Sigmoid colon (tissue), 7 donors: ENCODE measurements around the gene TPX2. TPM values are rescaled to one million over a fixed set of nuclear protein-coding genes. Genes with fewer than 3 reads are reported as not detected.
A peak's percentile ranks its signal among the peaks of the same experiment; 100 is the strongest.

Experiments used
- DNase-seq: peaks from one replicate; pipeline ENCODE4 v3.0.0-alpha.2; 2019
- H3K27ac ChIP-seq, 4 donors: fragments of 200-600 bp; sonication (generic); one replicate each; pipeline ENCODE4 v1.5.1; 2016 to 2019; ENCODE audit warnings: mild to moderate bottlenecking in 1 of 4
- H3K27me3 ChIP-seq, 3 donors: fragments of 200-600 bp; sonication (generic); one replicate each; pipeline ENCODE4 v1.5.1; 2019; ENCODE audit warnings: mild to moderate bottlenecking in 1 of 3
- H3K36me3 ChIP-seq, 4 donors: fragments of 200-600 bp; sonication (generic); one replicate each; pipeline ENCODE4 v1.5.1; 2016 to 2019
- H3K4me1 ChIP-seq, 4 donors: fragments of 200-600 bp; sonication (generic); one replicate each; pipeline ENCODE4 v1.5.1; 2017 to 2019
- H3K4me3 ChIP-seq, 4 donors: fragments of 200-600 bp; sonication (generic); one replicate each; pipeline ENCODE4 v1.5.1; 2017 to 2019; ENCODE audit warnings: mild to moderate bottlenecking in 2 of 4, moderate library complexity in 1 of 4
- H3K9me3 ChIP-seq, 4 donors: fragments of 200-600 bp in 3 of 4; sonication (generic) in 3 of 4; one replicate each; pipeline versions ENCODE4 v1.5.1 to v1.6.1; 2013 to 2019
- CTCF ChIP-seq, 4 experiments: fragments of 450-650 bp in 3 of 4; fragments of 200-600 bp in 1 of 4; IDR thresholded peaks; one replicate each; pipeline ENCODE4 v1.5.1; 2016 to 2019; ENCODE audit warnings: antibody characterized with exemption in 4 of 4, mild to moderate bottlenecking in 3 of 4, moderate library complexity in 2 of 4
- EP300 ChIP-seq, 4 donors: sonication (generic); formaldehyde crosslinking; IDR thresholded peaks; one replicate each; pipeline ENCODE4 v1.6.1; 2017; ENCODE audit warnings: antibody characterized with exemption in 4 of 4
- POLR2A ChIP-seq, 2 donors: fragments of 450-650 bp; IDR thresholded peaks; one replicate each; pipeline ENCODE4 v1.6.1; 2016; ENCODE audit warnings: antibody characterized with exemption in 2 of 2, mild to moderate bottlenecking in 2 of 2, moderate library complexity in 2 of 2
- POLR2AphosphoS5 ChIP-seq, 4 donors: sonication (generic); formaldehyde crosslinking; IDR thresholded peaks; one replicate each; pipeline ENCODE4 v1.6.1; 2017; ENCODE audit warnings: antibody characterized with exemption in 4 of 4
- WGBS, 2 donors: extraction: QIAGEN DNeasy Blood & Tissue Kit; methylation state at CpG; one replicate each; pipeline ENCODE4 v1.1.7; 2013; 5-methylcytosine and 5-hydroxymethylcytosine counted together
- intact Hi-C: fragments of 100-400 bp; cut with DNase I; formaldehyde crosslinking; loops from one replicate; pipeline ENCODE4 v1.15.1; 2023
- polyA plus RNA-seq, 3 donors: library from polyadenylated mRNA; stranded (reverse); fragments of 200-250 nt; gene quantifications; one replicate each; pipeline ENCODE4 v1.2.3, GENCODE V29; 2013
- total RNA-seq, 4 donors: library from RNA; depleted of rRNA; stranded (reverse); fragments of >200 nt; gene quantifications; one replicate each; pipeline ENCODE4 v1.1.0, GENCODE V29; 2016
- donor health status: healthy with polysubstance abuse.
- donor health status: Bipolar disorder and iron deficiency.
- donor health status: healthy.

Gene TPX2
- total and polyA plus RNA-seq, 7 donors = 0.36 to 24.0 (median 2.4) TPM; not detected in 2

GRCh38 chr20:31844737-31845299 lies 105.7 kb downstream of the TPX2 start:
- peak overlapping the region in 1 of 4 donors; percentile 14 for H3K4me3 ChIP-seq
- peak overlapping the region in 2 of 4 donors; percentile 3 to 46 for H3K27ac ChIP-seq
- TF ChIP-seq POLR2A (IDR thresholded peaks at IDR 0.05) (no peak), POLR2AphosphoS5 (IDR thresholded peaks at IDR 0.05) (no peak), CTCF (IDR thresholded peaks at IDR 0.05) (no peak), EP300 (IDR thresholded peaks at IDR 0.05) (no peak)
- no peaks in the 10 kb centered on the region for H3K4me1 ChIP-seq
- DNase-seq = no peak
- whole genome bisulfite sequencing, 2 donors = 90 to 91% methylated on average over 28 of the region's 28 CpGs
- H3K36me3 ChIP-seq = no peaks in the 10 kb centered on the region
- intact Hi-C loops = no loop called here
- H3K27me3 ChIP-seq = peaks cover 4 to 7% (median 5%) of the 10 kb centered on the region in 3 donors
- H3K9me3 ChIP-seq = no peaks in the 10 kb centered on the region

GRCh38 chr20:31845300-31845863 lies 106.3 kb downstream of the TPX2 start, which contains the start of gene FOXS1:
FOXS1 (minus strand) TSS chr20:31845604; CDS start chr20:31845542, 62 bp downstream.
- no peak for TF ChIP-seq POLR2A (IDR thresholded peaks at IDR 0.05)
- peak in 1 of 4 donors; percentile 23 for TF ChIP-seq POLR2AphosphoS5 (IDR thresholded peaks at IDR 0.05)
- Histone ChIP-seq H3K27ac (peak within 1 kb of the TSS in 2 of 4 donors; percentile 3 to 46), H3K36me3 (no peaks in the 10 kb centered on the region), H3K4me3 (peak within 1 kb of the TSS in 1 of 4 donors; percentile 14), H3K27me3 (peaks cover 4 to 12% (median 5%) of the 10 kb centered on the region in 3 donors), H3K9me3 (no peaks in the 10 kb centered on the region), H3K4me1 (no peaks in the 10 kb centered on the region)
- intact Hi-C loops = no loop called here
- DNase-seq = no peak
- WGBS, 2 donors = 76 to 78% methylated on average over 21 of the region's 21 CpGs

GRCh38 chr20:31846793-31847138 lies 107.7 kb downstream of the TPX2 start:
- TF ChIP-seq POLR2A (IDR thresholded peaks at IDR 0.05) (no peak), CTCF (IDR thresholded peaks at IDR 0.05) (no peak), EP300 (IDR thresholded peaks at IDR 0.05) (no peak)
- Histone ChIP-seq H3K9me3 (no peaks in the 10 kb centered on the region), H3K36me3 (no peaks in the 10 kb centered on the region), H3K4me3 (no peak overlapping the region), H3K27me3 (peaks cover 4 to 24% (median 10%) of the 10 kb centered on the region in 3 donors), H3K4me1 (no peaks in the 10 kb centered on the region), H3K27ac (no peak overlapping the region)
- WGBS, 2 donors = 55 to 85% methylated on average over 3 of the region's 3 CpGs
- no peak for DNase-seq
- intact Hi-C loops = loop anchor here (1.0 kb wide), 1 partner anchor 23 kb away; no protein-coding TSS in a partner anchor

- Histone ChIP-seq H3K27me3 (peaks cover 4 to 32% (median 10%) of the 10 kb centered on the region in 3 donors), H3K4me3 (no peak overlapping the region), H3K36me3 (no peaks in the 10 kb centered on the region), H3K9me3 (no peaks in the 10 kb centered on the region), H3K4me1 (peaks cover 0 to 7% (median 0%) of the 10 kb centered on the region in 4 donors), H3K27ac (no peak overlapping the region)
- no peak for DNase-seq
- intact Hi-C loops = no loop called here
- WGBS, 2 donors = 83 to 92% methylated on average over 32 of the region's 32 CpGs
- no peak for TF ChIP-seq POLR2AphosphoS5 (IDR thresholded peaks at IDR 0.05)
- TF ChIP-seq EP300 (IDR thresholded peaks at IDR 0.05) = no peak
- TF ChIP-seq CTCF (IDR thresholded peaks at IDR 0.05) = no peak
- no peak for TF ChIP-seq POLR2A (IDR thresholded peaks at IDR 0.05)
Observed at GRCh38 chr20:31848088-31848999, 109.3 kb downstream of the TPX2 start.
